K562 (cell line): ENCODE results near the gene HHLA2. TPM values are rescaled to one million over a fixed set of nuclear protein-coding genes. Genes with fewer than 3 reads are reported as not detected.

Source experiments
- MGA ChIP-seq: fragments of 450-650 bp; IDR thresholded peaks from 2 replicates; pipeline ENCODE4 v1.6.1; 2016; ENCODE audit warnings: mild to moderate bottlenecking, moderate library complexity
- PRPF4 ChIP-seq: fragments of 200-400 bp; formaldehyde crosslinking; IDR thresholded peaks from one replicate; pipeline ENCODE4 v1.6.1; 2017; ENCODE audit warnings: low read length, low read depth, mild to moderate bottlenecking; ENCODE audit not compliant: insufficient read depth, poor library complexity, severe bottlenecking
- TFE3 ChIP-seq: fragments of 450-650 bp; formaldehyde crosslinking; IDR thresholded peaks from 2 replicates; pipeline ENCODE4 v1.4.0; 2020; ENCODE audit warnings: mild to moderate bottlenecking, mixed read lengths
- polyA plus RNA-seq, 8 experiments: library from polyadenylated mRNA; depleted of rRNA in 4 of 8; stranded (reverse) in 5 of 8; unstranded in 3 of 8; fragments of >200 nt; fragmentation: Nextera tagmentation in 2 of 8; fragmentation: Illumina TruSeq in 1 of 8; extraction: Ambion mirVana in 2 of 8; extraction: Trizol in 1 of 8; gene quantifications; 2 replicates each; pipeline versions ENCODE4 v1.2.1 to v1.2.3, GENCODE V29; 2011 to 2014; ENCODE audit warnings: inconsistent platforms in 1 of 8, missing spikeins in 1 of 8
- total RNA-seq, 7 experiments: library from RNA; depleted of rRNA in 6 of 7; stranded (reverse); fragments of >200 nt in 6 of 7; fragmentation: Illumina TruSeq in 2 of 7; extraction: Trizol in 2 of 7; gene quantifications; 2 replicates each; pipeline versions ENCODE4 v1.2.1 to v1.2.3, GENCODE V29; 2011 to 2021; ENCODE audit warnings: low replicate concordance in 1 of 7

Gene HHLA2
- total and polyA plus RNA-seq, 9 of the 15 experiments (the other 6 are each of a cell fraction or from before 2014, with no cell fraction given): 0.04 TPM; not detected in 7

GRCh38 chr3:108388136-108389132 is 92.1 kb downstream of the HHLA2 start (continued):
- TF ChIP-seq MGA: no peak
- TF ChIP-seq TFE3 (CRISPR knock-in tag): no peak
- TF ChIP-seq PRPF4: no peak
